Pericardium fibroblast (primary cell): Measurements from ENCODE around the gene ARGLU1. TPM values are rescaled to one million over a fixed set of nuclear protein-coding genes. Genes with fewer than 3 reads are reported as not detected.

ENCODE experiments used
- total RNA-seq: library from RNA; depleted of rRNA; stranded (reverse); fragments of >200 nt; gene quantifications from 2 replicates; pipeline ENCODE4 v1.2.3, GENCODE V29; 2015

Gene ARGLU1
- 32.6 and 39.1 TPM in 2 replicates for total RNA-seq

GRCh38 chr13:106567474-106568298 lies at the start of gene ARGLU1:
TSS of gene ARGLU1 (minus strand) at chr13:106568137. CDS start at chr13:106567919, 218 bp downstream.

GRCh38 chr13:106535552-106536243 lies 32.2 kb downstream of the ARGLU1 start, which contains the start of gene EFNB2:
TSS of gene EFNB2 (minus strand) at chr13:106535662. CDS start at chr13:106534964, 698 bp downstream.

Other genes starting within 250 kb of the ARGLU1 start
- gene EFNB2, start 32.5 kb downstream of the ARGLU1 start, total RNA-seq: 4.0 and 9.1 TPM in 2 replicates